SKM-1 treated with dmso at 0.1 percent for 144 hours (cell line): ENCODE measurements around the gene IFNLR1.
A peak's percentile ranks its signal among the peaks of the same experiment; 100 is the strongest.

Experiments used
- DNase-seq: peaks from one replicate; lab custom pipeline; 2025; ENCODE audit not compliant: unreplicated experiment; lab: John Stamatoyannopoulos, UW

The IFNLR1 gene

DNA sequence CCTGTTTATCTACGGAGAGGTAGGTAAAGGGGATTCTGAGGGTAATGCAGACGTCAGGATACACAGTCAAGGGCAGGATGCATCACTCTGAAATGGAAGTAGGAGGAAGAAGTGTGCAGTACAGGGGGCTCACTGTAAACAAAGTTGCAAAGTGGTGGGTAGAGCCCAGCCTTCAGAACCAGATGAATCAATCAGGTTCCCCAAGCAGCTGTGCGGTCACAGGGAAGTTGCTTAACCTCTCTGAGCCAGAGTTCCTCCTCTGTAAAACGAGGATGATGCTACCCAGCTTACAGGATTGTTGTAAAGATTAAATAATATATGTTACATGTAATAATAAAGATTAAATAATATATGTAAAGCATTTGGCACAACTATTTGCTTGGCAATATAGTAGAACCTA is 61.6 kb downstream of the IFNLR1 start:
- no peak for DNase-seq

DNA sequence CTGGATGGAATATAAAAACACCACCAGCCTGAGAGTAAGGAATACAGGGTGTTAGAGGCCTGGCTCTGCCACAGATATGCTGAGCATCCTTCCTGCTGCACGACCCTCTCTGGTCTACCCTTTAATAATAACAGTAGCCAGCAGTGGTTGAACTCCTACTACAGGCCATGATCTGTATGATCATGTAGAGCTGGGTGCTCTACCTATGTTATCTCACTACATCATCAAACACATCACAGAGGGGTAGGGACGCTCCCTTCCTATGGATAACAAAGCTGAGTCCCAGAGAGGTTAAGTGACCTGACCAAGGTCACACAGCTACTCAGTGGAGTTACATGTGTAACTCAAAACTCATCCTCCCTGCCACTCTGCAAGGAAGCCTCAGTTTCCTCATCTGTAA is 62.1 kb downstream of the IFNLR1 start:
- DNase-seq = no peak

DNA sequence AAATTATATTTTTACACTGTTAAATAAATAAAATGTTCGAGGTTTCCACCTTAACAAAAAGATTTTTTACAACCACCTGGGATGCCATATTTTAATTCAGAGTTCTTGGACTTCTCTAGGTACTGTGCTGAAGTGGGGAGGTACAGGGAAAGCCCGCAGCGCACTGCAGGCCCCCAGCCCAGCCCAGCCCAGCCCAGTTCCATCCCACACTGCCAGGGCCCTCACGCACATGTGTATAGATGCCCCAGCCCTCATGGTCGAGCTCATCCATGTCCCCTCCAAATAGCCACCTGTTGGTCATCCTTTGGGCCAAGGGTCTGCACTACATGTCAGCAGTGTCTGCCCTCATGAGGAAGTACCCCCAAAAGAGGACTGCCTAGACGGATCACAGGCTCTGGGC is 63.5 kb downstream of the IFNLR1 start:
- DNase-seq = no peak

DNA sequence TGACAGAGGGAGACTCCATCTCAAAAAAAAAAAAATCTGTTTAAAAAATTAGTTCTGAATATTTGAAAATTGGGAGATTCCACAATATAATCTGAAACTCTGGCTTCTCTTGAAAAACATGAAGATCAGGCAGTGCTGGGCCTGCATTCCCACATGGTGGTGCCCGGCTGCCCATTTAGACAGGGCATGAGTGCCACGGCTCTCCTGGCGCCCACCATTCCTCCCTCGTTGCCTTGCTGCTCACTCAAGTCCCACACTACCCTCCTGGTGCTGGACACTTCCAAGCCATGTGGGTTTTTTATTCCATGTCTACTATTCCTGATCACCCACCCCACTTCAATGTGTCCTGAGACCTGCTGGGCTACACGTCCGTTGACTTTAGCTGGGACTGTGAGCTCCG is 64.3 kb downstream of the IFNLR1 start:
- DNase-seq = no peak

DNA sequence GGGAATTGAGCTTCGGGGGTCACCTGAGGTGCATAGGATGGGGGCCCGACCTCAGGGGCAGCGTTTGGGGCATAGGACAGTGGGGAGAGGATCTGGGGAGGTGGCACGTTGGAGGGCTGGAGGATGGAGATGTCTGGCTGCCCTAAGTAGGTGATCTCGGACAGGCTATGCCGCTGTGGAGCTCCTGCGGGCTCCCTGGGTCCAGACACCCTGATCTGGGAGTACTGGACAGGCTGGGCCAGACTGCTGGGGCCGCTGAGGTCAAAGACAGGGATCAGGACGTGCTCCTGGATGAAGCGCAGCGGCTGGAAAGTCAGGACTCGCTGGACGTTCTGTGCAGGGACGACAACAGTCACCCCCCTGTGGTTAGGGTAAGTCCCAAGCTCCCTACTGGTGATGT is 65.7 kb downstream of the IFNLR1 start:
- no peak for DNase-seq

DNA sequence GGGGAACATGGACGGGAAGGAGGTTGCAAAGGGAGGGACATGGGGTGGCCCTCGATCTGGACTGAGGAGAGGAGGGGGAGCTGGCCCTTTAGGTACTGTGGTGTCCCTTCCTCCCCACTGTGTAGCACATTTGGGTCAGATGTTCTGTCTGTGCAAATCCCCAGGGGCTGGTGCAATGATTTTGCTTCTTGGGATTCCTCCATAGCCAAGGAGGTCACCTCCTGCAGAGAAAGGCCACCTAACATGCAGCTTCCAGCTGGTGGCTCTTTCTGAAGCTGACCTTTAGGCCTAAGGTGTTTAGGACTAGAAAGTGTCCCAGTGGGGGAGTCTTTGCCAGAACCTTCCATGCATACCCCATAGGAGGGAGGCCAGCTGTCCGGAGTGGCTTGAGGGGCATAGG is 66.1 kb downstream of the IFNLR1 start:
- no peak for DNase-seq

DNA sequence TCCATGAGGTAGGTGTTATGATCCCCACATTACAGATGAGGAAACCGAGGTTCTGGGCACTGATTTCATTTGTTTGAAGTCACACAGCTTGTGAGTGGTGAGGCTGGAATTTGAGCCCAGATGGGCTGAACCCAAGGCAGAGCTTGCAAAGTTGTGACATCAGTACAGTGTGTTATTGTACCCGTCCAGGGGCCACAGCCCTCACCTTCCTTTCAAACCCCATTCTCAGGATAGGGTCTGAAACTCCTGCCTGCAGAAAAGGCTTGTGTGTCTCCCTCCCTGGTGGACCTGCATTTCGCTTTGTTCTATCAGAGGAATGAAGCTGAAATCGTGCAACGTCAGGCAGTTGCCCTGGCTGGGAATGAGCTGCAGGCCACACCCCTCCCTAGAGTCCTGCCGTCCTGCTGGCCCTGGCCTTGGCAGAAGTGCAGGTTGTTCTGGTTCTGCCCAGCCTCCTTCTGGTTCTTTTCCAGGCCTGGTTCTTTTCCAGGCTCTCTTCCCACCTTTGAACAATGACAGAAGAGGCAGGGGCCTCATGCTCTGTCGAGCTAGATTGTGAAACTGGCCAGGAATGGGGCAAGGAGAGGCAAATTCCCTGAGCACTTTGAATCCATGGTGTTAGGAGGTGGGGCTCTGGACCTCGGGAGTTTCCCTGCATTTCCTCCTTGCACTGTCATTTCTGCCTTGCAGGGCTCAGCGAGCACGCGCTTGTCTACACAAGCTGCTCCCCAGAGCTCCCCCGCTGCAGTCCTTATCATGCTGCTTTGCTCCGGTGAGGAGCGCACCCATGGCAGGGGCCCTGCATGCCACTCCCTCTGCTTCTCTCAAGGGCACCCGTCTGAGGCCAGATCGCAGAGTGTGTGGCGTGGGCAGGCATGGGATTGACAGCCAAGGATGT is 67.0 kb downstream of the IFNLR1 start:
- DNase-seq = no peak

DNA sequence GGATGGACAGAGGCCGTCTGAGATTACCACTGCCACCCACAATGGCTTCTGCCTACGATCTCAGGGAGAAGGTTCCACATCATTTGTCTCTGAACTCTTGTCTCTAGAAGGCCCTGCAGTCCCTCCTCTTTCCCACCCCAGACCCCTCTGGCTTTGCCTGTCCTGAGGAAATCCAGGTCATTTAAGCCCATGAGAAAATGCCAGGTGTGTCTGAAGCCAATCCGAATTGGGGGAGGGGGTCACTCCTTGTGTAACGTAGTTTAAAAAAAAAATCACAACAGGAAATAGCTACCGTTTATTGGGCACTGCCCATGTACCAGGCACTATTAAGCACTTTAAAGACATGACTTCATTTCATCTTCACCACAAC is 67.6 kb downstream of the IFNLR1 start:
- DNase-seq = no peak

DNA sequence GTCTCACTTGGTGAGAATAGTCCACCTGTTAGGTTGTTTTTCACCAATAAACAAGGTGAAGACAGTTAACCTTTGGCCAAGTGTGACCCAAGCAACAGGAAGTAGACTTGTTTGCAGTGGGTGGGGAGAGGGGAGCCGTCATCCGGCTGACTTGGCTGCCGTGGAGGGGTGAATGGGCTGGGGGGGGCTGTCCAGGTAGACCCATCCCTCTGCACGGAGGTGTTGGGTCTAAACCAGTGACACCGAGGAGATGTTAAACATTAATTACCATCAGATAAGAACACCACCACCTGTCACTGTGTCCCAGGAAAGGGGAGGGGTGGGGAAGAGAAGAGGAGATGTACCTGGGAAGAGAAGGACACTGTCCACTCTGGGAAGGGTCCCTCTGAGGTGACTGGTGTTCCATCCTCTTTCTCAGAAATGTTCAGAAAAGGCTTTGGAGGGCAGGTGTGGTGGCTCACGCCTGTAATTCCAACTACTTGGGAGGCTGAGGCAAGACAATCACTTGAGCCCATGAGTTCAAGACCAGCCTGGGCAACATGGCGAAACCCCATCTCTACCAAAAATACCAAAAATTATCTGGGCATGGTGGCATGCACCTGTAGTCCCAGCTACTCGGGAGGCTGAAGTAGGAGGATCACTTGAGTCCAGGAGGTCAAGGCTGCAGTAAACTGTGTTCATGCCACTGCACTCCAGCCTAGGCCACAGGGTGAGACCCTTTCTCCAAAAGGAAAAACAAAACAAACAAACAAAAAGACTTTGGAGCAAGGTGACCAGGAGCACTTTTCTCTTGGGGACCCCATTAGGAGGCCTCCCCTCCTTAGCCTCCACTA is 68.5 kb downstream of the IFNLR1 start:
- no peak for DNase-seq

DNA sequence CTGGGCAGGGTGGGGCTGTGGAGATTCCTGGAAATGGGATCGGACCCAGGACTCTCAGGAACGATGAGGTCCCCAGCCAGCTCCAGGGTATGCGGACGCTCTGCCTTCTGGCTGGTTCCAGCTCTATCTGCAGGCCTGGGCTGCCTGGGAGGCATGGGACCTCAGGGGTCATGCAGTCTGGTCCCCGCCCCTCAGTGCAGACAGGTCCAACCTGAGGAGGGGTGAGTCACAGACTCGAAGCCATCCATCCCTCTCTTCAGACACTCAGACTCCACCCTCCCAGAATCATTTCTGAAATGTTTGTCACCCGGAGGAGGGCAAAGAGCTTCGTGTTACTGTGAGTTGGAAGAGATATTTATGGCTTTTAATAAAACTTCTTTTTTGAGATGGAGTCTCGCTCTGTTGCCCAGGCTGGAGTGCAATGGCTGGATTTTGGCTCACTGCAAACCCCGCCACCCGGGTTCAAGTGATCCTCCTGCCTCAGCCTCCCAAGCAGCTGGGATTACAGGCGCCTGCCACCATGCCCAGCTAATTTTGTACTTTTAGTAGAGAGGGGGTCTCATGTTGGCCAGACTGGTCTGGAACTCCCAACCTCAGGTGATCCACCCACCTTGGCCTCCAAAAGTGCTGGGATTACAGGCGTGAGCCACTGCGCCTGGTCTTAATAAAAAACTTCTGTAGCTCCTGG is 69.2 kb downstream of the IFNLR1 start:
- no peak for DNase-seq

DNA sequence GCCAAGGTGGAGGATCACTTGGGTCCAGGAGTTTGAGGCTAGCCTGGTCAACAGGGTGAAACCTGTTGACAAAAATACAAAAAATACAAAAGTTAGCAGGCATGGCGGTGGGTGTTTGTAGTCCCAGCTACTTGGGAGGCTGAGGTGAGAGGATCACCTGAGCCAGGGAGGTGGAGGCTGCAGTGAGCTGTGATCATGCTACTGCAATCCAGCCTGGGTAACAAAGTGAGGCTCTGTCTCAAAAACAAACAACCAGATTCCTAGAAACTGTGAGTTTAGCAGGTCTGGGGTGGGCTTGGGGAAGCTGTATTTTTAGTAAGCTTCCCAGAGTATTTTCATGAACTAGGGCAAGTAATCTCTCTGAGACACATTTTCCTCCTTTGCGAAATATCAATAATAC is 70.0 kb downstream of the IFNLR1 start:
- DNase-seq = no peak

DNA sequence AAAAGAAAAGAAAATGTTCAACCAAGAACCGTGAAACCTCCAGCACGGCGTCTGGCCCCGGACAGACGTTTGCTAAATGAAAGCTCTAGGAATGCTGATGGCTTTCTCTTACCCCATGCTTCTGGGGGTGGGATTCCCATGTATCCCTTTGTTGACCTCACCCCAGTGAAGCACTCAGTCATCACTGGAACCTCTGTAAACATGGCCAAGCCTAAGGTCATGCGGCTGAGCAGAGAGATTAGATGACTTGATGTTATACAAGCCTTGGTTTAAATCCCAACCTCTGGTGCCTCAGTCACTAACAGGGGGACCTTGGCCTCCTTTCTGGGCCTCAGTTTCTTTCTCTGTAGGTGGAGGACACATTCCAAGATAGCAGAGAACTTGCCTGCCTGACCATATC is 72.3 kb downstream of the IFNLR1 start:
- no peak for DNase-seq

DNA sequence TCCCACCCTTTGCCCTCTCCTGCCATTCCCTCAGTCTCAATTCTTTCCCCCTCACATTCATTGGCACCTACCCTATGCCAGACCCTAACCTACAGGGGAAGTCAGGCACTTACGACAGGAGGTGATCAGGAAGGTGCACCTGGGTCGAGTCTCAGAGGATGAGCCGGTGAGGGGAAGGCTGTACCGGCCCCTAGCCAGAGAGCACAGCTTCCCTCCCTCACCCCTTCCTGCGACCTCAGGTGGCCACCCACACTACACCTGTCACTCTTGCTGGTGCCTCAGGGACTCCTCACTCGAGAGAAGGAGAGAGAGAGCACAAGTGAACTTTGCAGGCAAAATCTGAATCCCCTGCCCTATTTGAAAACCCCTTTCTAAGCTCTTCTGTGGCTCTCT is 73.5 kb downstream of the IFNLR1 start:
- no peak for DNase-seq

DNA sequence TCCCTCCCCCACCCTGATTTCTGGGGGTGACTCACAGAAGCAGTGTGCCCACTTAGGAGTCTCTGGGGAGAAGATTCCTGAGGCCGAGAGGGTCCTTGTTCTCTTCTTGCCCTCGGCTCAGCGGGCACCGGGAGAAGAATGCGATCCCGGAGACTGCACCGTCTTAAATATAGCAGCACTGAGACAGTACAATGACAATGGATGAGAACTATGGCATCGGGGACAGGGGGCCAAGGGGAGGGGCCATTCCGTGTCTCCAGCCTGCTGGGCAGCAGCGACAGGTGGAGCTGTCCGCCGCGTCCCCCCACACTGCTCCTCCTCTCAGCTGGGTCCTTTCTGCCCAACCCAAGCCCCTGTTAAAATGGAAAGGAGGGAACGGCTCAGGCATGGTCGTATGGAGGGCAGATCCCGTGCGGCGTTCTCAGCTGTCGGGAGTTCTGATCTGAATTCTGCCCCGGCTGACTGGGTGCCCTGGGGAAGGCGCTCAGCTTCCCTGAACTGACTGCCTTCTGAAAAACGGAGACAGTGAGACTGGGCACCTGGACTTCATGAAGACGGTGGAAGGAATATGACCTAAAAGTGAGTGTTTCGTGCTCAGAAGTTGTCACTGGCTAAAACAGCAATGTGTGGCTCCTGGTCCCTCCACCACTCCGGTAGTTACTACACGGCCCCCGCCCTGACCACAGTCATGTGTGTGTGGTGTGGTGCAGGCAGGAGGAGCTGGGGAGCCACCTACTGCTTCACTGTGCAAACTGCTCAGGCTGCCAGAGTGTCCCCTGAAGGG is 74.9 kb downstream of the IFNLR1 start, which contains the start of gene MYOM3:
TSS of gene MYOM3 (minus strand) at position 140 of the 784 bp plus-strand sequence. CDS start 3,499 bp downstream, outside the sequence.
- DNase-seq = peak; percentile 33

DNA sequence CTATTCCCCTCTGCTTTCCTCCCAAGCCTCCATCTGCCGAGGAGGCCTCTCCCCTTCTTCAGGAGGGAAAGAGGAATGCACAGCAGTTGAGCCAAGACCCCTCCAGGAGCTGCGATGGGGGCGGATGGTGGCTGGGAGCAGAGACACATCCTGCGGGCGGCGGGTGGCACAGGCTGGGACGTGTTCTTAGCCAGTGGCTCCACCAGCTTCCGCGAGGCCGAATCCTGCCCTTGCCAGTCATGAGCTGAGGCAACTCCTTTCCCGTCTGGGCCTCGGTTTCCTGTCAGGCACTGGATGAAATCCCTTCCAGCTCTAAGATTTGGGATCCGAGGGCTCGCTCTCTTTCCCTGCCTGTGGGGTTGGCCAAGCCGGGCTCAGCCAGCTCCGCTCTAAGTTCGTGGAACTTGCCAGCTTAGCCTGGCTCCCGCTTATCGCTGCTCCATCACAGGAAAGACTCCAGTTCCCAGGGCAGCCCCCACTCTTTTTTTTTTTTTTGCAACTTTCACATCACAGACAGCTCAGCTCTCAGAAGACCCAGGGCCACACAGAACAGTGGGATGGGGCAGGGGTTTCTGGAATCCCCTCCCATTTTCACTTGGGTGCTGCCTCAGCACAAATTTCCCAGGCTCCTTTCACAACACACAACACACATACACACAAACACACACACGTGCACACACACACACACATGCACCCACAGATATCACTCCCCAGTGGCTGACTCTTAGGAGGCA is 75.7 kb downstream of the IFNLR1 start:
- DNase-seq = no peak

DNA sequence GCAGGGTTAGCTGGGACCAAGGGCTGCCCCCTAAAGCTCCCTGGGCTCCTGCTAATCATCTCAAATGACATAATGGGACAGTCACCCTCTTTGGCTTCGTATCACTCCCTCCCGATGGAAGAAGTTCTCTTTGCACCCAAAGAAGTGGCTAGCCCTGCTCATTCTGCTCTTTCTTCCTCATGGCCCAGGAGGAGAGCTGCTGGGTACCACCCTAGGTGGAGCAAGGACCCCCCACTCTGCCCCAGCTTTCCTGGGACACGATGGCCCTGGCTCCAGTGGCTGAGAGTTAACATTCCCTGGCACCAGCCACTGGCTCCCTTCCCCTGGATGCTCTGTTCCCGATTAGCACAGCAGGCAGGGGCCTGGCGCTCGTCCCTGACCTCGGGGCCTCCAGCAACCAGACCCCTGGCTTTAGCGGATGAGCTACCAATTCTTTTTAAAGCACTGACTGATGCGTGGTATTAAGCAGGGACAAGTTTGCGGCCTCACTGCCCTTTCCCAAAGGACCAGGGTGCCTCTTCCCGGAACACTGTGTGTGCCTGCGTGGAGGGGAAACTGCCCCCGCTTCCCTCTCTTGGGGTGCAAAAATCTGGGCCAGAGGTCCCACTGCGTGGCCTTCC is 76.3 kb downstream of the IFNLR1 start:
- DNase-seq = no peak

DNA sequence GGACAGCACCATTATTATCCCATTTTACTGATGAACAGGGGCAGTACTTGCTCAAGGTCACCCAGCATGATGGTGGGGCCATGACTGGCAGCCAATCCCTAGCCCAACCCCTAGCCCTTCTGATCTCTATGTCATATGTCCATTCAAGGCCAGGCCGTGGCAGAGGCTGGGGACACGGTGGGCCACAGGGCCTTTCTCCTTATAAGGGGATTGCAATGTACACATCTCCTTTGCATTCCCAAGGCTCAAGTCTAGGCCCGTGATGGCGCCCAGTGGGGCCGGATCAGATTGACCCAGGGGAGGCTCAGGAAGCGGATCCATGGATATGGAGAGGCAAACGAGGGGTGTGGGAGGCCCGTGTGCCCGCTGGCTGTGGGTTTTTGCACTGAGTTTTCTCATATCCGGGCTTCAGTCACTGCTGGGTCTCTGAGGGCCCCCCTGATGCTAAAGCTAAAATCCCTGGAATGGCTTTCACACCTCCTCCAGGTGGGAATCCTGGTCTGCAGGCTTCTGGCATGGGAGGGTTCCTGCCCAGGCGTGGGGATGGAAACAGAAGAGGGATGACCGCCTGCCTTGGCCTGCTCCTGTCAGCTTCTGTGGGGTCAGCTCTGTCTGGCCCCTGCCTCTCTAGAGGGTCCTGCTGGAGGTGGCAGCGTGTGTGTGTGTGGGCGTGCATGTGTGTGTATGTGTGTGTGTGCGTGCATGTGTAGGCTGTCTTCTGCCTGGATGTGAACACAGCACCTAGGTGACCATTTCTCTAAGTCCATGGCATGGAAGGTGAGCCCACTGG is 77.2 kb downstream of the IFNLR1 start:
- DNase-seq = no peak

DNA sequence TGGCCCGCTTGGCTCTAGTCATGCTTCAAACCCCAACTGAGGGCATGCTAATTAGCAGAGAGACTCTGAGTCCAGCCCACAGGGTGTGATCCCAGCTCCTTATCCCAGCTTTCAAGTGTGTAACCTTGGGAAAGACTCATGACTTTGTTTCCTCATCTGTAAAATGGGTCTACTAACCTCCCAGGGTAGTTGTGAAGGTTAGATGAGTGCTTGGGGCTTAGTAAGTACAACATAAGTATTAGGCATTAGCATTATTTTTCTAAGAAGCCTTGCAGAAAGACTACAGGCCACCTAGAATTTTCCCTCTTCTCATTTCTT is 78.0 kb downstream of the IFNLR1 start:
- DNase-seq = no peak
